K562 (cell line): ENCODE results near the gene MYMK.

Source experiments
- NFATC3 ChIP-seq: fragments of 450-650 bp; IDR thresholded peaks from 2 replicates; pipeline ENCODE4 v1.6.1; 2017; ENCODE audit warnings: mild to moderate bottlenecking
- RBM25 ChIP-seq: fragments of 200-400 bp; formaldehyde crosslinking; IDR thresholded peaks from 2 replicates; pipeline ENCODE4 v1.6.1; 2018; ENCODE audit warnings: low read length, low read depth, moderate library complexity; ENCODE audit not compliant: severe bottlenecking
- RBM34 ChIP-seq: fragments of 200-400 bp; formaldehyde crosslinking; IDR thresholded peaks from 2 replicates; pipeline ENCODE4 v1.6.1; 2018; ENCODE audit warnings: low read length, borderline replicate concordance; ENCODE audit not compliant: insufficient read depth
- RFX5 ChIP-seq: IDR thresholded peaks from 2 replicates; pipeline ENCODE4 v1.6.1; 2011; ENCODE audit warnings: low read depth, mild to moderate bottlenecking, improper control_type of control experiment, low read length
- SOX6 ChIP-seq: fragments of 450-650 bp; IDR thresholded peaks from 2 replicates; pipeline ENCODE4 v1.6.1; 2014; ENCODE audit warnings: mild to moderate bottlenecking
- TCF7L2 ChIP-seq: fragments of 150-350 bp; IDR thresholded peaks from 2 replicates; pipeline ENCODE4 v1.6.1; 2016; ENCODE audit warnings: low read depth, mild to moderate bottlenecking, low read length, moderate library complexity
- TEAD2 ChIP-seq: fragments of 450-650 bp; IDR thresholded peaks from 2 replicates; pipeline ENCODE4 v1.6.1; 2016; ENCODE audit warnings: missing genetic modification characterization, control low read depth, missing compliant biosample characterization
- TSC22D4 ChIP-seq: fragments of 450-650 bp; IDR thresholded peaks from 2 replicates; pipeline ENCODE4 v1.6.1; 2016; ENCODE audit warnings: missing genetic modification characterization, missing biosample characterization, control low read depth
- TF ChIP-seq, protein P1 (sequence below): sonication (generic); formaldehyde crosslinking; IDR thresholded peaks from 2 replicates; pipeline ENCODE4 v1.8.0; 2022; ENCODE audit warnings: missing genetic modification reagents, mild to moderate bottlenecking, borderline replicate concordance
- TF ChIP-seq, protein P2 (sequence below): sonication (generic); formaldehyde crosslinking; IDR thresholded peaks from 2 replicates; pipeline ENCODE4 v1.8.0; 2022; ENCODE audit warnings: missing genetic modification reagents, mild to moderate bottlenecking, borderline replicate concordance
- TF ChIP-seq, protein P3 (sequence below): sonication (generic); formaldehyde crosslinking; IDR thresholded peaks from 2 replicates; pipeline ENCODE4 v1.8.1; 2022; ENCODE audit warnings: missing genetic modification reagents

DNA sequence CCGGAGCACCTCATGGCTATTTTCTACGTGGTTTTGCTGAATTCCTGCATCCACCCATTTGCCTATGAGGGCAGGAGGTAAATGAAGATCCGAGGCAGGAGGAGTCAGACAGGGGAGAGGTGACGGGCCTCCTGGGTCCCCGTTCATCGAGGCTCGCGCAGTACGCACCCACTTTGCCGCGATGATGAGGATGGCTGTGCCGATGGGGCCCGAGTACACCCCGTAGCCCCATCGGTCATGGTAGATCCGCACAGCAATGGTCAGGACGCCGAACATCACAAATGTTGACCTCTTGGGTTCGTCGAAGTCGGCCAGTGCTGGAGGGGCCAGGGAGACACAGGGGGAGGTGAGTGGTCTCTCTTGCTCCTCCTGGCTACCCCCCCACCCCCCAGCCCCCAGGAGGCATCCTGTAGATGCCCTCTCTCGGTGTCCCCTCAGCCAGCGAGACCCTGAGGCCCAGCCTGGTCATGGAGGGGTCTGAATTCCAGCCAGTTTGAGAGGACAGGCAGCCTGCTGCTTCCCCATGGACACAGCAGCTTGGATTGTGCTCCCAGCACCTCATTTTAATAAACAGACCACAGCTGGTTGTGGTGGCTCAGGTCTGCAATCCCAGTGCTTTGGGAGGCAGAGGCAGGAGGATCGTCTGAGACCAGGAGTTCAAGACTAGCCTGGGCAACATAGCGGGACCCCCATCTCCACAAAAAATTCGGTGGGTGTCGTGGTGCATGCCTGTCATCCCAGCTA, 5.9 kb downstream of the MYMK start:
- no peak for TF ChIP-seq RFX5
- TF ChIP-seq, protein P1, sequence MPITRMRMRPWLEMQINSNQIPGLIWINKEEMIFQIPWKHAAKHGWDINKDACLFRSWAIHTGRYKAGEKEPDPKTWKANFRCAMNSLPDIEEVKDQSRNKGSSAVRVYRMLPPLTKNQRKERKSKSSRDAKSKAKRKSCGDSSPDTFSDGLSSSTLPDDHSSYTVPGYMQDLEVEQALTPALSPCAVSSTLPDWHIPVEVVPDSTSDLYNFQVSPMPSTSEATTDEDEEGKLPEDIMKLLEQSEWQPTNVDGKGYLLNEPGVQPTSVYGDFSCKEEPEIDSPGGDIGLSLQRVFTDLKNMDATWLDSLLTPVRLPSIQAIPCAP: no peak
- no peak for TF ChIP-seq TSC22D4
- TF ChIP-seq, protein P2, sequence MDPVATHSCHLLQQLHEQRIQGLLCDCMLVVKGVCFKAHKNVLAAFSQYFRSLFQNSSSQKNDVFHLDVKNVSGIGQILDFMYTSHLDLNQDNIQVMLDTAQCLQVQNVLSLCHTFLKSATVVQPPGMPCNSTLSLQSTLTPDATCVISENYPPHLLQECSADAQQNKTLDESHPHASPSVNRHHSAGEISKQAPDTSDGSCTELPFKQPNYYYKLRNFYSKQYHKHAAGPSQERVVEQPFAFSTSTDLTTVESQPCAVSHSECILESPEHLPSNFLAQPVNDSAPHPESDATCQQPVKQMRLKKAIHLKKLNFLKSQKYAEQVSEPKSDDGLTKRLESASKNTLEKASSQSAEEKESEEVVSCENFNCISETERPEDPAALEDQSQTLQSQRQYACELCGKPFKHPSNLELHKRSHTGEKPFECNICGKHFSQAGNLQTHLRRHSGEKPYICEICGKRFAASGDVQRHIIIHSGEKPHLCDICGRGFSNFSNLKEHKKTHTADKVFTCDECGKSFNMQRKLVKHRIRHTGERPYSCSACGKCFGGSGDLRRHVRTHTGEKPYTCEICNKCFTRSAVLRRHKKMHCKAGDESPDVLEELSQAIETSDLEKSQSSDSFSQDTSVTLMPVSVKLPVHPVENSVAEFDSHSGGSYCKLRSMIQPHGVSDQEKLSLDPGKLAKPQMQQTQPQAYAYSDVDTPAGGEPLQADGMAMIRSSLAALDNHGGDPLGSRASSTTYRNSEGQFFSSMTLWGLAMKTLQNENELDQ: no peak
- TF ChIP-seq, protein P3, sequence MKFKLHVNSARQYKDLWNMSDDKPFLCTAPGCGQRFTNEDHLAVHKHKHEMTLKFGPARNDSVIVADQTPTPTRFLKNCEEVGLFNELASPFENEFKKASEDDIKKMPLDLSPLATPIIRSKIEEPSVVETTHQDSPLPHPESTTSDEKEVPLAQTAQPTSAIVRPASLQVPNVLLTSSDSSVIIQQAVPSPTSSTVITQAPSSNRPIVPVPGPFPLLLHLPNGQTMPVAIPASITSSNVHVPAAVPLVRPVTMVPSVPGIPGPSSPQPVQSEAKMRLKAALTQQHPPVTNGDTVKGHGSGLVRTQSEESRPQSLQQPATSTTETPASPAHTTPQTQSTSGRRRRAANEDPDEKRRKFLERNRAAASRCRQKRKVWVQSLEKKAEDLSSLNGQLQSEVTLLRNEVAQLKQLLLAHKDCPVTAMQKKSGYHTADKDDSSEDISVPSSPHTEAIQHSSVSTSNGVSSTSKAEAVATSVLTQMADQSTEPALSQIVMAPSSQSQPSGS: no peak
- TF ChIP-seq TEAD2 (tag): no peak
- TF ChIP-seq RBM25: no peak
- no peak for TF ChIP-seq SOX6
- no peak for TF ChIP-seq NFATC3
- TF ChIP-seq TCF7L2: no peak
- no peak for TF ChIP-seq RBM34
